Activated T-cell treated with anti-CD3 and anti-CD28 coated beads, Interleukin-2, amount 50 U/mL, for 48 hours (primary cell): ENCODE results near the gene SLC25A25.
"Not testable (repeated sequence)": the region's sequence is repeated elsewhere in the genome, so short reads cannot be mapped to it uniquely, and the experiment has no call there.

Source experiments
- DNase-seq, 2 experiments: peaks; one replicate each; pipeline ENCODE4 v3.0.0-alpha.2; 2020

SLC25A25 gene

GRCh38 chr9:128053560-128053959 lies 14.5 kb upstream of the SLC25A25 start:
- no peak for DNase-seq

GRCh38 chr9:128054087-128054486 lies 13.9 kb upstream of the SLC25A25 start:
- no peak for DNase-seq

GRCh38 chr9:128055344-128056040 lies 12.5 kb upstream of the SLC25A25 start:
- no peak for DNase-seq

GRCh38 chr9:128056086-128056485 lies 11.9 kb upstream of the SLC25A25 start:
- DNase-seq: no peak

GRCh38 chr9:128056887-128057723 lies 10.9 kb upstream of the SLC25A25 start:
- no peak for DNase-seq

GRCh38 chr9:128057724-128058409 lies 10.2 kb upstream of the SLC25A25 start:
- DNase-seq: no peak

- DNase-seq: no peak
These were observed 8.6 kb upstream of the SLC25A25 start for GRCh38 chr9:128059365-128059983.

- DNase-seq: peak in 1 of 2 experiments; percentile 40
These were observed 6.6 kb upstream of the SLC25A25 start for GRCh38 chr9:128061275-128061960.

GRCh38 chr9:128062279-128062678 lies 5.8 kb upstream of the SLC25A25 start:
- no peak for DNase-seq

- no peak for DNase-seq
These were observed 4.9 kb upstream of the SLC25A25 start for GRCh38 chr9:128062846-128063831.

GRCh38 chr9:128065907-128066712 lies 1.9 kb upstream of the SLC25A25 start:
- DNase-seq: no peak

GRCh38 chr9:128066713-128067644 lies 1.1 kb upstream of the SLC25A25 start, which contains the start of gene NAIF1:
Gene NAIF1, minus strand, starts transcription at chr9:128067320. Its CDS starts 219 bp downstream, at chr9:128067101.
- DNase-seq: peak; percentile 97 to 98

GRCh38 chr9:128068386-128069205 lies 564 bp downstream of the SLC25A25 start:
- DNase-seq: no peak

GRCh38 chr9:128070874-128071273 lies 2.8 kb downstream of the SLC25A25 start:
- DNase-seq: no peak

- DNase-seq: not testable (repeated sequence)
These were observed 3.4 kb downstream of the SLC25A25 start for GRCh38 chr9:128071475-128071874.

GRCh38 chr9:128072144-128073021 lies 4.4 kb downstream of the SLC25A25 start:
- DNase-seq: peak; percentile 56 to 61
